ENCODE measurements around the gene PDLIM5.

The PDLIM5 gene

DNA sequence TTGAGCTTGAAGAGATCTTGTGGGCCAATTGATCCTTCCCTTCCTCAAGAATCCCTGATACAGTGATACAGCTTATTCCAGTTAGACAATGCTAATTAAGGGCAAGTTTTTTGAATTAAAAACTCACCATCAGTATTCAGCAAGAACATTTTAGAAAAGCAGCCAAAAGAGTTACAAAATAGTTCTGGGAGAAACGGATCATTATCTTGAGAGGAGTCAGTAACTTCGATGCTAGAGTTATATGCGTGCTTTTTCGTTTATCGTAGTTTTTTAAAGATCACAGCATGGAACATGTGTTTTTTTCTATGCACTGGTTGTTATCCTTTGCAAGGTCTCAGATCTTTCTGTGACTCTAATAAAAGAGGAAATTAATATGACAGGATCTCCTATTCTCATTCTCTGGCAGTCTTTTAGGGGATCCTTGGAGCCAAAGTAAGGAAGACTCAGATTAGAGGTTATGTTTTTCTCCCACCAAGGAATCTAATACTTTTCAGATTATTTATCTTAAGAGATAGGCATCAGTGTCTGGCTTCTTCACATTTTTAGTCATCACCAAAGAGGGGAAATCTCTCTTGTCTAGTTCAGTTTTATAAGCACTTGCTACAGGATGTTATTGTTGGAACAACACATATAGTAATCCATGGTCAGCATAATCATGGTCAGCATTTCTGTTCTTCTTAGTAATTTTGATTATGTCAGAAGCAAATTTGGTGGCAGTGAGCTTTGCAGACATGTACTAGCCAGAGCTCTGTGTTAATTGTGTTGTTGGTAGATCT, 109.7 kb downstream of the PDLIM5 start:
- DNase-seq (ENCODE audit: low read depth): no peak

DNA sequence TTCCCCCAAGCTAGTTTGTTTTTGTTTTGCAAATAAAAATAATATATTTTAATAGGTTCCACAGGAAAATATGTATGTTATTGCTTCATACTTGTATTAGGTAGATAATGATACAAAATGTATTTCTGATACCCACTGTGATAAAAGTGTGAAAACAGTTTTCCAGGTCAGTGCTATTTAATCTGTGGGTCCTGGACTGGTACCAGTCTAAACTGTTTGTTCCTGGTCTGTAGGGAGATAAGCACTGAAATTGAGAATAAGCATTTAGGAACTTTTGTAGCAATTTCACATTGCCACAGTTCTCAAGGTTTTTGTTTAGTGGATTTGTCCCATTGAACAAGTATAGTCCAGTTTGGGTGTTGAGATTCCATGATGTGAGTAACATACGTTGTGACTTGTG, 110.5 kb downstream of the PDLIM5 start:
- DNase-seq (ENCODE audit: low read depth): no peak

DNA sequence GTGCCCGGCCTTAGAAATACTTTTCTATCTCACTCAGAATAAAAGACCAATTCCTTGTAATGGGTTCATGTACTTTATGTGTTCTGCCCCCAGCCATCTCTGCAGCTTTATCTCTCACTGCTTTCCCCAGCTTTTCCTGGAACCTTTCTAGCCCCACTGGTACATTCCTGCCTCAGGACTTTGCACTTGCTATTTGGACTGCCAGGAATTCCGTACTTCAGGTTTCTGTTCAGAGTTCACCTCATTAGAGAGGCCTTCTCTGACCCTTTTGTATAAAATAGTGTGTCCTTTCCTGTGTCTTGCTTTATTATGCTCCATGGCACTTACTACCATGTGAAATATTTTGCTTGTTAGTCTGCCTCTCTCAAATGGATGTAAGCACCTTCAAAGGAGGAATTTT, 112.5 kb downstream of the PDLIM5 start:
- no peak for DNase-seq (ENCODE audit: low read depth)

DNA sequence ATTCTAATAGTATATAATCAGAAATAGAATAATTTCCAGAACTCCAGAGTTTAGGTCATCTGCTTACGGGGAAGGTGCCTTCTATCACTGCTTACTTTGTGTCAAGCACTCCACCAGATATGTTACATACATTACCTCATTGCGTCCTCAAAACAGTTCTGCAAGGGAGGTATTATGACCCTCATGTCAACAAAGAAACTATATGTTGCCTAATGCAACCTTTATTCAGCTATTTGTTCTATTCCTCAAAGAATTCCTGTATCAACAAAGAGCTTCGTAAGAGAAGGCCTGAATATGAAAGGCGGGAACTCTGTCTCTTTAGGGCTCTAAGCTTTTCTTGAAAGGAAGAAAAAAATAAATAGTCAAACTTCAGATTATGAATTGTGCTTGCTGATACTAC, 114.7 kb downstream of the PDLIM5 start:
- DNase-seq (ENCODE audit: low read depth): no peak

DNA sequence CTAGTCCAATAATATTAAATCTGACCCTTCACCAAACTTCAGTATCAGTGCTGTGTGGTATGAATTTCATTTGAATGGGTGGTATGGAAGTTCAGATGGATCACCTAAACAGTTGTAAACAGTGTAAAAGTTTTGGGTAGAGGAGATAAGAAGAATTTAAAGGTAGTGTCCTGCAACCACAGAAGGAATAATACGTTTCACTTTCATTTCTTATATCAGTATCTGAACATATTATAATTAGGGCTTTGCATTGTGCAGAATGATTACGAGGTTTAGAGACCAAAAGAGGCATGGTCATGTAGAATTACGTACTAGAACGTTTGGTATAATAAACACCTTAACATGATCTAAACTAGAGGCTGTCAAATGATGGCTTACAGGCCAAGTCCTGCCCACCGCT, 116.1 kb downstream of the PDLIM5 start:
- no peak for DNase-seq (ENCODE audit: low read depth)

DNA sequence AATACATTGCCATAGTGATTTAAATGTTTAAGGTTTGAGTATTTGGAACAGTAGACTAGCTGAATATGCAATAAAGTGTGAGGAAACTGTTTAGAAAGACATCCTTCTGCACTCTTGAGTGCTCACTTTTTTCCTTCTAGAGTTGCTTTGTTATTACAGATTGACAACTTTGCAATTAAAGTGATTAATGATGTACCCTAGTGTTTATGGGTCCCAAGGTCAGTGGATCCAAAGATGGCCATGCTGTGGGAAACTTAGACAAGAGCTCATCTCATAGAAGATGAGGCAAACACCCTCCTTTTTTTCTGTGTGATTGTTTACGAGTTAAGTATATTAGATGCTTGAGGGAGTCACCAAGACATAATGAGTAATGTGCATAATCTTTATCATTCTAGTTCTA, 118.8 kb downstream of the PDLIM5 start:
- no peak for DNase-seq (ENCODE audit: low read depth)

DNA sequence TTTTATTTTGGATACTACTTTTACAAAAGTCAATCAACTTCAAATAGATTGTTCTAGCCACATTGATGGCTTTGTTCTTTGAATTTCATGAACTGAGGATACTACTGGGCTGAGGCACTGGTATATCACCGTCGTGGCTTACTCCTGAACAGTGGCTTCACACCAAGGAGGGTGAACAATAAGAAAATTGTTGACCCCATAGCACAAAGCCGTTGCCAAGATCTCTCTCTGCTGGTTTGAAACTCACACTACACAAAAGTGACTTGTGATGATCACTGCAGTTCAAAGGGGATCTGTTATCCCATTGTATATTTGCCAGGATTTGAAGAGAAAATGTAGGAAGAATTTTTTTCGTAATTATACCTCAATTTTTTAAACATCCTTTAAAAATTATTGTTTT, 119.6 kb downstream of the PDLIM5 start:
- no peak for DNase-seq (ENCODE audit: low read depth)

DNA sequence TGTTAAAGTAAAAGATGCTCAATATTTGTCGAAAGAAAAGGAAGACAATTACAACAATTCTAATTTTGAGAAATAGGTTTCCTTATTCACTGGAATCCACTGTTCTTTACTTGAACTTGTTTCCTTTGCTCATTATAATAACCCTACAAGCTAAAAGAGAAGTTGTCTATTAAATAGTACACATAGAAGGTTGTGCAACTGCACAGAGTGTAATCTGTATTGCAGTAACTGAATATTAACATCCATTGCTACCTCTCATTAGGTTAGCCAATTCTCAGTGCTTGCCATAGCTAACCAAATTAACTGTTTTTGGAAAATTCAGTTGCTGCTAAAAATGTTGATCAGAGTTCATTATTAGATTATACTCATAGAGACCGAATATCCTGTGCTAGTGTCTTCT, 120.0 kb downstream of the PDLIM5 start:
- DNase-seq (ENCODE audit: low read depth): no peak

DNA sequence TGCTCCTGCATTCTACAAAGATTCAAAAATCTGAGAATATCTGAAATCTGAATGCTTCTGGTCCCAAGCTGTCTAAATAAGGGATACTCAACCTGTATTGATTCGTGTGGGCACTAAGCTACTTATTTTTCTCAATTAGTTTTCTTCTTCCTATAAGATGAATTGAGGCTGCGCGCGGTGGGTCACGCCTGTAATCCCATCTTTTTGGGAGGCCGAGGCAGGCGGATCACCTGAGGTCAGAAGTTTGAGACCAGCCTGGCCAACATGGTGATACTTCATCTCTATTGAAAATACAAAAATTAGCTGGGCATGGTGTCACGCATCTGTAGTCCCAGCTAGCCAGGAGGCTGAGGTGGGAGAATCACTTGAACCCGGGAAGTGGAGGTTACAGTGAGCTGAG, 122.3 kb downstream of the PDLIM5 start:
- no peak for DNase-seq (ENCODE audit: low read depth)

DNA sequence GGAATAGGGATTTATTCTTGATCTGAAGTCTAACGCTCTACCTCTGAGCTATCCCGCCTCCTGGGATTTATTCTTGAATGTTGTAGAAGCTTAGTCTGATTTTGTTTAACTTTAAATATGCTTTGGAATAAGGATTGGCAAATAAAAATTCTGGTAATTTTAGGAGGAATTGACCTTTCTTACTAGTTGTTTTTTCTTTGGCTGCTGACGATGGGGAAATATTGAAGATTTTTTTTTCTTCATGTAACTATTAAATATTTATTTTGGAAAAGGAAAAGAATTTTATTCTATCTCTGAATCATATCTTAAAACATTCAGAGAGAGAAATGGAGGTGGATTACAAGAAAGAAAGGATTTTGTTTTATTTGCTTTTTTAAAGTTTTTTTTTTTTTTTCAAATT, 122.9 kb downstream of the PDLIM5 start:
- DNase-seq (ENCODE audit: low read depth): no peak

DNA sequence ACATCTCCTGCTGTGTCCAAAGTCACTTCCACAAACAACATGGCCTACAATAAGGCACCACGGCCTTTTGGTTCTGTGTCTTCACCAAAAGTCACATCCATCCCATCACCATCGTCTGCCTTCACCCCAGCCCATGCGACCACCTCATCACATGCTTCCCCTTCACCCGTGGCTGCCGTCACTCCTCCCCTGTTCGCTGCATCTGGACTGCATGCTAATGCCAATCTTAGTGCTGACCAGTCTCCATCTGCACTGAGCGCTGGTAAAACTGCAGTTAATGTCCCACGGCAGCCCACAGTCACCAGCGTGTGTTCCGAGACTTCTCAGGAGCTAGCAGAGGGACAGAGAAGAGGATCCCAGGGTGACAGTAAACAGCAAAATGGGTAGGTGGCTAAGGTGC, 123.9 kb downstream of the PDLIM5 start:
- DNase-seq (ENCODE audit: low read depth): no peak

DNA sequence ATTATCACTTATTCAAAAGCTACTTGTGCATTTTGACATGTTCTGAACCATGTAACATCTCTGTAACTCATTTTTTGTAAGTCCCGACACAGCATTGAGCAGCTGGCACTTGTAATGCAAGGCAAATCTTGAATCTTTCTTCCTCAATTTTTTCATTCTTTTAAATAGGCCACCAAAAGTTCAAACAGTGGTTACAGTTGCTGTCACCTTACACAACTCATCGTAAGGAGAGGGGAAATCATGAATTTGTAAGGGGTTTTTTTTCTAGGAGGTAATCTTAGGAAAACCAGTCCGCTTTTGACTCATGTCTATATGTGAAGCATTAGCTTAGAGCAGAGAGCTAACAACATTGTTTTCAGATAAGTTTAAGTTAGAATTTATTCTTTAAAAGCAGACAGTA, 124.5 kb downstream of the PDLIM5 start:
- no peak for DNase-seq (ENCODE audit: low read depth)

DNA sequence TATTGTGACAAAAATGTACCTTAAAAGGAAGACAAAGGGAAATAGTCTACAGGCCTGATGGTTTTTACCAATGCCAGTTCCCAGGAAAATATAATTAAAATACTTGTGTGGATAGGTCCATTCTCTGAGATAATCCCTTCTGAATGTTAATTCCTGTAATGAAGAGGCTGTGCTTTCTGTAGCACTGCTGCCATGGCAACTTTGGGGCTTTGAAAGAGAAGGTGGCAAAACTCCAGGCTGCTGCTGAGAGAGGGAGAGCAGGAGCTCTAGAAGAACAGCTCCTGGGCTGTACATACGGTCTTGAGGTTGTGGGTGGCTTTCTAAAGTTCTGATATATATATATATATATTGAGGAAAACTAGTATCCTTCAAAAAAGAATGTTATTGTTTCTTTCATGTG, 125.4 kb downstream of the PDLIM5 start:
- DNase-seq (ENCODE audit: low read depth): no peak

DNA sequence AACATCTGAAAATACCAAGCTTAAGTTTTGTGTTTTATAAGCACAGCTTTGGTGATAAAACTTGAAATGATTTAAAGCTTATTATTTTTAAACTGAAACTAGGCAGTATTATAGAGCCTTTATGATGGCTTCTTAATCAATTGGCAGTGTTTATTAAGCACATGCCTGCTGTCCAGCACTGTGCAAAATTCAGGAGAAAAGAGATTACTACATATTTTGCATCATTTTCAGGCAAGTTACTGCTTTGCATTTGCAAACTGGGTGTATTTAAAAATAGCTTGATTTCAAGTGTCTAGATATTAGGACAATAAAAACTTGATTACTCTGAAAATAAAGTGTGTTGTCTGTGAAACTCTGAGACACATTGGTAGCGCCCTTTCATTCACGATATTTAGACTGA, 126.5 kb downstream of the PDLIM5 start:
- no peak for DNase-seq (ENCODE audit: low read depth)

DNA sequence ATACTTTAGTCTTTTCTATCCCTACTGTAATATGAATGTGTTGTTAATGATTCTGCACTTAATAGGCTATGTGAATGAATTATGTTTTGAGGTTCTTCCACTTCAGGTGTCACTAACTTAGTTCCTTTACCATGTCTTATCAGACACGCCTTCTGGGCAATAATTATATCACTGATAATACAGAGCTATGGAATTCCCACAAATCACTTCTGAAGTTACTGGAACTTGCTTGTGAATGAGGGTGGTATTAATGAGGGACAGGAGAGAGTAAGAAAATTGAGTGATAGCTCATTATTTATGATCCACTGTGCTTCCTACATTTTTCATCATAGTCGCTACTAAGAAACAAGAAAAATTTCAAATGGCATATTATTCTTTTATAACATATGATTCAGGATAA, 130.0 kb downstream of the PDLIM5 start:
- DNase-seq (ENCODE audit: low read depth): no peak

DNA sequence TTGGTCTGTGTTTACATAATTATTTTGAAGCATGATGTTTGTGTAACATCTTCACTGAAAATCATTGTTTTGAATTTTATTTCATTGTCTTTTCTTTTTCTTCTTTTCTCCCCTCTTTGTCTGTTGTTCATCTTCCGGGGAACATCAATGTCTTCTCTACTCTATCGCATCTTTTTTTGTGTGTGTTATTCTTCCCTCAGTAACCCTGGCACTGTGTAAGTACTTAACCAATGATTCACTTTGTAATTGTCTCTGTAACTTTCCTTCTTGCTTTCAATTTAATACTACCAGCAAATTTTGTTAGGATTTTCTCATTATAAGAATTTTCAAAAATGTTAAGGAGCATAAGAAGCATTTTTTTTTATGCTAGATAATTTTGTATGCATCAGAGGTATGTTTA, 130.8 kb downstream of the PDLIM5 start:
- DNase-seq (ENCODE audit: low read depth): no peak

DNA sequence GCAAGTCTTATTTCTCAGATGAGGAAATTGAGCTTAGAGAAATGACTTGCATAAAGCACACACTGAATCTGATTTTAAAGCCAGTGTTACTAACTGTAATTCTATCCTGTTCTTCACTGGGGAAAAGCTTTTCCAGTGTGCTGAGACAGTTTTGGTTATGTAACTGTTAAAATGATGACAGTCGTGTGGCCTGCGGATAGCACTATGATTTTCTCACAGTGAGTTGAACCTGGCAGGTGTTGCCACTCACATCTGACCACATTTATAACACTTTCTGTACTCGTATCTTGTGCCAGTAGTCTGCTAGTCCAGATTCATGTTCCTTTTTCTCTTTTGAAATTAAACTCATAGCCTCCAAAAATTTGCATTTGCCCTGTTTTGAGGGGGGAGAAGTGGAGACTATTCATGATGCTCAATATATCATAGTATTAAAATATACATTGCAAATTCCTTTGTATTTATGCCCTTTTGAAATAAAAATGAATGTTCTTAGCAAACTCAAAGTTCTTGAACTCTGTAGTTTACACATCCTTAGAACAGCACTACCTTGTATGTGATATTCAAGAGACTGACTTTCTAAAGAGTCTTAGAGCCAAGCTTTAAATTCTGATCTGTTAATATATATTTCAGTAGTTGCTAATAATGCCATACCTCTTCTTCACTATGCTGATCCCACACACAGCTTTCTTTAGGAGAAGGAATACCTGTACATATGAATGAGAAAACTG, 132.3 kb downstream of the PDLIM5 start:
- DNase-seq (ENCODE audit: low read depth): no peak

DNA sequence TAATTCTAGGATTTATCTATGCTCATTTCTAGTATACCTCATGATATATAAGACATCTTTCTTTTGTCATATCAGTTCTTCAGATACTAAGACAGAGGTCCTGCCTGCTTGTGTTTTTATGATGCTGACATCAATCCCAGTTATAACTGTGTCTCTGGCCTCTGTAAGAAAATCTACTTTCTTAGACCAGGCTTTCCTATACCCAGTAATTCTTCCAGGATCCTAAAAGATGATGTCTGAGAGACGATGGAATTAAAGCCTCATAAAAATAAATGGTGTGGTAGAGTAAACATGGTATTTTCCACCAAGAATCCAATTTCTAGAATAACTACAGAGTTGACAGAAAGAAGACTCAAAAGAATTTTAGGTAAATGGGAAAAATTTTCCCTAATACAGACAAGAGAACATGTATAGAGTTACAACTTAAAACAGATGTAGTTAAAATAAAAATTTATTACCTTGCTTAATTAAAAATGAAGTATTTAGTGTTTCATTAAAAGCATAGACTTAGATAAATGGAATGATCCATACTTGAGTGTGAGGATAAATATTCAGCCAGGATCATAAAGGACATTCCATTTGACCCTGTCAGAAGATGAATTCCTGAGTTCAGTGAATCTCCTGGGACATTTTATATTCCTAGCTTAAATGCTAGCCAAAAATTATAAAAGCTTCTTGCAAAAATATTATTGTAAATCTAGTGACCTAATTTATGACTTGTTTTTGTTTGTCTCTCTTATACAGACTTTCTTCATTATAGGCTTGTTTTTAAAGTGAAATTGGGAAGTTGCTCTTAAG, 137.4 kb downstream of the PDLIM5 start:
- no peak for DNase-seq (ENCODE audit: low read depth)

DNA sequence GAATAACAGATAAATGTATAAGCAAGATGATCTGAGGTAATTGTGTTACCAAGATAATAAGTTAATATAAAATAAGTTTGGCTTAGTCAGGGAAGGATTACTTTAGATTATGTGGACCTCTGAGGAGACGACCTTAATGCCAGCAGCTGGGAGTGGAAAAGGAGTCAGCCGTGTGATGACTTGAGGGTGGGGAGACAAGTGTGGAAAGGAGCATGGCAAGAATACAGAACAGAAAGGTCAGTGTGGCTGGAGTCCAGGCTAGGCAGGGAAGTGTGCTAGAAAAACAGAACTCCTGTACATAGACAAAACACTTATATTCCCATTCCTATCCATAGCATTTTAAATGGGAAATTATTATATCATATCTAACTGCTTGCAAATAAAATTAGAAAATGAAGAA, 138.8 kb downstream of the PDLIM5 start:
- no peak for DNase-seq (ENCODE audit: low read depth)

DNA sequence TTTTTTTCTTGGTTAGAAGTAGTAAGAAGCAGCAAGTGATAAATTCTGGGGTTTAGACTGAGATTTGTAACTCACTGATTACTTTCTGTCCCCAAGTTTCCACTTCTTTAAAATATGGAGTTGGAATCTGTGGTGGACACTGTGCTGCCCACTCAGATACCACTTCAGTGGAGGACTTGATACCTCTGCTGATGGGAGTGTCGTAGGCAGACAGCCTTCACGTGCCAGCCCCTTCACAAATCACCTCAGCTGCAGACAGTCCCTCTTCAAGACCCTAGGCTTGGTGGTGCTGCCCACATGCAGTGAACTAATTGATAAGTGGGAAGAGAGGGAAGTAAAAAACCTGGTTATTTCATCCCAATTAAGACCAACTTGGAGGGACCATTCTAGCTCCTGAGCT, 139.5 kb downstream of the PDLIM5 start:
- DNase-seq (ENCODE audit: low read depth): no peak

DNA sequence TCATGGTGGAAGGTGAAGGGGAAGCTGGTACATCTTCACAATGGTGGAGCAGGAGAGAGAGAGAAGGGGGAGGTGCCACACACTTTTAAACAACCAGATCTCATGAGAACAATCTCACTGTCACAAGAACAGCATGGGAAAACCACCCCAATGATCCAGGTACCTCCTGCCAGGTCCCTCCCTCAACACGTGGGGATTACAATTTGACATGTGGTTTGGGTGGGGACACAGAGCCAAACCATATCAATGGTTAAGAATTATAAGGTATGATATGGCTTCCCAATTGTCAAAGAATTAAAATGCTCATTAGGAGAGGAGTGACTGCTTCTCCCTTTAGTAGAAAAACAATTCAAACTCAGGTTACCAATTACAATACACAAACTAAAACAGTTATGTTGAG, 143.3 kb downstream of the PDLIM5 start:
- no peak for DNase-seq (ENCODE audit: low read depth)

DNA sequence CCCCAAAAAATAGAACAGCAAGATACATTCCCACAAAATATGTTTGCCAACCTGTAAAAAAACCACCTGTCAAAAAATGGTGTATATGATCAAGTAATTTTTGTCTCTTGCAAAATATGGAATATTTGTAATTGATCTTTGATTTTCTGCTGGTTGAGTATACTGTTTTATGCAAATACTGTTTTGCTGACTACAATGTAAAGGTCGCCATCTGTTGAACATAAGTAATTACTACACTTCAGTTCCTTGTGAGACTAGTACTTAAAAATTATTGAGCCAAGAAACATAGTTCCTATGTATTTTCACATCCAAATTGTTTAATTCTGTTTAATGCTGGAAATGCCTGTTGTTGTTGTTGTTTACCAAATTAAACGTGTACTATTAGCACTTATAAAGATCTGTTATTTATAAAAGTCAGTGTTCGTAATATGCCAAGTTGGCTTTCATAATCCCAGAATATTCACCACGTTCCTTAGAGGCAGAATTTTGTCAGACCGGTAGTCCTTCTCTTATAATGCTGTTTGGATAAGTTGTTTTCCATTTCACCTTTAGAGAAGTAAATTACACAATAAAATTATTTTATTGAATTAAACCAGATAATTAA, 144.2 kb downstream of the PDLIM5 start:
- no peak for DNase-seq (ENCODE audit: low read depth)

DNA sequence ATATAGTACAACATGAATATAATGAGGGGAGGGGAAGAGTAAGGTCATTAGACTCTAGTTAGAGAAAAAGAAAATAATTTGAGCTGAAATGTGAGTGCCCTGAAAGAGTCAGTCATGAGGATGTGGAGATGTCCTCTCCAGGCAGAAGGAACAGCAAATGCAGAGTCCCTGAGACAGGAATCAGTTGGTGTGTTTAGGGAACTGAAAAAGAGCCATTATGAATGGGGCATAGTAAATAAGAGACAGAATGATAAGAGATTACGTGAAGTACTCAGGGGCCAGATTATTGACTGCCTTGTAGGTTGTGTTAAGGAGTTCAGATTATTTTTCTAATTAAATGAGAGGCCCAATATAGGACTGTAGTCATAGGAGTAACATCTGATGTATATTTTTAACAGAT, 147.0 kb downstream of the PDLIM5 start:
- DNase-seq (ENCODE audit: low read depth): no peak

Measured in HS-27A (cell line).